Measurements from ENCODE around the gene HACD2. TPM values are rescaled to one million over a fixed set of nuclear protein-coding genes. Genes with fewer than 3 reads are reported as not detected.
A peak's percentile ranks its signal among the peaks of the same experiment; 100 is the strongest.

HACD2 gene
- total and polyA plus RNA-seq, 10 of the 15 experiments (the other 5 are each of a cell fraction or from before 2014, with no cell fraction given) = 9.1 to 30.0 (median 18.8) TPM

GRCh38 chr3:123536153-123536895 is 48.5 kb downstream of the HACD2 start (continued):
- no peak for TF ChIP-seq PBX3 (IDR thresholded peaks at IDR 0.05; ENCODE audit: insufficient replicate concordance, low read depth, low read length)
- TF ChIP-seq IRF5 (IDR thresholded peaks at IDR 0.05; ENCODE audit: borderline replicate concordance) = no peak
- TF ChIP-seq MLLT1 (IDR thresholded peaks at IDR 0.05) = no peak
- no peak for TF ChIP-seq SIN3A (IDR thresholded peaks at IDR 0.05; ENCODE audit: low read depth, low read length)
- peak; percentile 23; the same call in 1 of the 2 replicates for TF ChIP-seq IKZF1 (conservative IDR thresholded peaks at IDR 0.05)
- TF ChIP-seq IKZF2 (IDR thresholded peaks at IDR 0.05) = peak; percentile 60 to 70; a peak in 3 of 4 replicates
- no peak for TF ChIP-seq CREM (IDR thresholded peaks at IDR 0.05; ENCODE audit: low read depth)
- peak; percentile 70; the same call in 1 of the 2 replicates for TF ChIP-seq FOXM1 (IDR thresholded peaks at IDR 0.05; ENCODE audit: low read depth, low read length)
- TF ChIP-seq USF1 (IDR thresholded peaks at IDR 0.05; ENCODE audit: borderline replicate concordance, extremely low read length, insufficient read depth, low read depth, low read length) = no peak
- TF ChIP-seq BACH1 (IDR thresholded peaks at IDR 0.05; ENCODE audit: borderline replicate concordance) = no peak
- no peak for TF ChIP-seq HDGF (IDR thresholded peaks at IDR 0.05)
- no peak for TF ChIP-seq ZNF622 (IDR thresholded peaks at IDR 0.05)
- no peak for TF ChIP-seq RAD51 (IDR thresholded peaks at IDR 0.05)
- no peak for TF ChIP-seq ZNF687 (IDR thresholded peaks at IDR 0.05)
- TF ChIP-seq RCOR1 (conservative IDR thresholded peaks at IDR 0.05; ENCODE audit: low read depth, low read length) = no peak
- no peak for TF ChIP-seq NRF1 (conservative IDR thresholded peaks at IDR 0.05; ENCODE audit: low read depth, low read length)
- TF ChIP-seq IRF4 (IDR thresholded peaks at IDR 0.05; ENCODE audit: low read depth, low read length) = 0 out of 2 replicates have a peak, but pooled peaks have one; percentile 38
- no peak for TF ChIP-seq BRCA1 (IDR thresholded peaks at IDR 0.05; ENCODE audit: low read depth, low read length)
- TF ChIP-seq POLR2AphosphoS2 (IDR thresholded peaks at IDR 0.05; ENCODE audit: low read depth, low read length) = no peak
- no peak for TF ChIP-seq POU2F2 (IDR thresholded peaks at IDR 0.05; ENCODE audit: borderline replicate concordance, low read depth, low read length)
- no peak for TF ChIP-seq HDAC6 (IDR thresholded peaks at IDR 0.05; ENCODE audit: unreplicated experiment)
- TF ChIP-seq SIX5 (IDR thresholded peaks at IDR 0.05; ENCODE audit: low read depth, low read length, severe bottlenecking) = no peak
